Measurements from ENCODE around the gene ZNF195. TPM values are rescaled to one million over a fixed set of nuclear protein-coding genes. Genes with fewer than 3 reads are reported as not detected.
A peak's percentile ranks its signal among the peaks of the same experiment; 100 is the strongest.
"Not testable (repeated sequence)": the region's sequence is repeated elsewhere in the genome, so short reads cannot be mapped to it uniquely, and the experiment has no call there.

ZNF195 gene
- total RNA-seq, 4 donors from 2014 or later, result 14.4 to 22.4 (median 18.2) TPM

DNA sequence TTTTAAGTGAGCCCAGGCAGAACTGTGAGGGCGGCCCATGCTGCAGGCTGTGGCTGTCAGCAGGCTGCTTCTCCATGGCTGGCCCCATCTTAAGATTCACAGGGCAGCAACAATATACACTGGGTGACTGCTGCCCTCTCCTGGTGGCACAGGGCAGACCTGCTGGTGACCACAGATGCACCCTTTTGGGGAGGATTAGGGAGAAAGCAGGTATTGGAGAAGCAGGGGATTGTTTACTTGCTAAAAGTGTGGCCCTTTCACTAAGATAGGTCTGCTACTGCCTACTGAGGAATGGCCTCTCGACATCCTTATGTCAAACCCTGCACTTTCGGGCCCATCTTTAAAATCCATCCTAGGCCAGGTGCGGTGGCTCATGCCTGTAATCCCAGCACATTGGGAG is 38.1 kb upstream of the ZNF195 start:
- not testable (repeated sequence) for H3K9me3 ChIP-seq; H3K4me1 ChIP-seq; DNase-seq (ENCODE audit: low spot score in 2 of 2); H3K27me3 ChIP-seq; H3K4me3 ChIP-seq; H3K36me3 ChIP-seq; H3K27ac ChIP-seq
- WGBS, result 62% methylated on average over 4 of the region's 4 CpGs
- TF ChIP-seq, protein P1, sequence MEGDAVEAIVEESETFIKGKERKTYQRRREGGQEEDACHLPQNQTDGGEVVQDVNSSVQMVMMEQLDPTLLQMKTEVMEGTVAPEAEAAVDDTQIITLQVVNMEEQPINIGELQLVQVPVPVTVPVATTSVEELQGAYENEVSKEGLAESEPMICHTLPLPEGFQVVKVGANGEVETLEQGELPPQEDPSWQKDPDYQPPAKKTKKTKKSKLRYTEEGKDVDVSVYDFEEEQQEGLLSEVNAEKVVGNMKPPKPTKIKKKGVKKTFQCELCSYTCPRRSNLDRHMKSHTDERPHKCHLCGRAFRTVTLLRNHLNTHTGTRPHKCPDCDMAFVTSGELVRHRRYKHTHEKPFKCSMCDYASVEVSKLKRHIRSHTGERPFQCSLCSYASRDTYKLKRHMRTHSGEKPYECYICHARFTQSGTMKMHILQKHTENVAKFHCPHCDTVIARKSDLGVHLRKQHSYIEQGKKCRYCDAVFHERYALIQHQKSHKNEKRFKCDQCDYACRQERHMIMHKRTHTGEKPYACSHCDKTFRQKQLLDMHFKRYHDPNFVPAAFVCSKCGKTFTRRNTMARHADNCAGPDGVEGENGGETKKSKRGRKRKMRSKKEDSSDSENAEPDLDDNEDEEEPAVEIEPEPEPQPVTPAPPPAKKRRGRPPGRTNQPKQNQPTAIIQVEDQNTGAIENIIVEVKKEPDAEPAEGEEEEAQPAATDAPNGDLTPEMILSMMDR (IDR thresholded peaks at IDR 0.05), result peak; percentile 11 to 45

DNA sequence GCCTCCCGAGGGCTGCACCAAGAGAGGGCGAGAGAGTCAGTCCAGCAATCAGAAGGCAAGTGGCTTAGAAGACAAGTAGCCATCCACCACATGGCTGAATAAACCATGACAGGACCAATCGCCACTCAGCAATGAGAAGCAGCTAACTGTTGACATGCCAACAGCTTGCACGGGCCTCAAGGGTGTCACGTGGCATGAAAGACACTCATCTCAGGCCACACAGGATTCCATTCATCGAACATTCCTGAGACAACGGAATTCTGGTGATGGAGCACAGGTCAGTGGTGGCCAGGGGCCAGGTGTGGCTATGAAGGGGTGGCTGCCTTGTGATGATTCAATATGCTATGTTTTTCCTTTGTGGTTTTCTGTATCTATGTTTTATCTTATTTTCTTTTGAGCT is 36.4 kb upstream of the ZNF195 start:
- not testable (repeated sequence) for H3K27ac ChIP-seq; H3K9me3 ChIP-seq; H3K4me3 ChIP-seq; H3K36me3 ChIP-seq; H3K27me3 ChIP-seq; H3K4me1 ChIP-seq; DNase-seq (ENCODE audit: low spot score in 2 of 2)
- 96% methylated on average over 7 of the region's 7 CpGs for WGBS

DNA sequence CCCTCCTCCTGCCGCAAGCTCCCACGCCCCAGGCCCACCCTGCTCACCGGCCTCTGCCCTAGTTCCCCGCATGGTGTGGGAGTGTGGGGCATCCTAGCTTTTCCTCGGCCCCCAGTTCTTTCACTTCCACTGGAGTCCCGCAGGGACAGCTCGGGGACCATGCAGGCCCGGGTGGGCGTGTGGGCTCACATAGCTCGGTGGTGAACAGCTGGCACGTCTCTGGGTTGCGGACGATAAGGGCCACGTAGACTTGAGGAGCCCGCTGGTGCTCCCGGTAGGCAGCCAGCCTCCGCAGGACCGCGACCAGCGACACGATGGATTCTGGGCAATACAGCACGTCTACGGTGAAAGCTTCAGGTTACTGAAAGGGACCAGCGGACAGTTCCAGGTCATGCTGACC is 34.7 kb upstream of the ZNF195 start:
- not testable (repeated sequence) for H3K27ac ChIP-seq; H3K4me3 ChIP-seq; H3K27me3 ChIP-seq; H3K9me3 ChIP-seq; H3K4me1 ChIP-seq; DNase-seq (ENCODE audit: low spot score in 2 of 2); H3K36me3 ChIP-seq
- WGBS, result 90% methylated on average over 9 of the region's 24 CpGs

DNA sequence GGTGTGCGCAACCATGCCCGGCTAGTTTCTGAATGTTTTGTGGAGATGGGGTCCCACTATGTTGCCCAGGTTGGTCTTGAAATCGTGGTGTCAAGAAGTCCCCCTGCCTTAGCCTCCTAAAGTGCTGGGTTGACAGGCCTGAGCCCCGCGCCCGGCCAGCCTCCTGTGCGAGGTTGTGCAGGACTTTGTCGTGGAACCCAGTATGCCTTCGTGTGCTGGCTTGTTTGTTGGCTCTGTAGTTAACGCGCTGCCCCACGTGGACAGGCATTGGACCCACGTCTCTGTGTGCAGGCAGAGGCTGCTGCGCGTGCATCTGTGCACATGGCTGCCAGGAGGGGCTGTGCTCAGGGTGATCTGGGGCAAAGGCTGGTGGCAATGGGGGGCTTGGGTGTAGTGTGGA is 33.9 kb upstream of the ZNF195 start:
- TF ChIP-seq POLR2A (IDR thresholded peaks at IDR 0.05) (no peak), EP300 (IDR thresholded peaks at IDR 0.05) (no peak), POLR2AphosphoS5 (IDR thresholded peaks at IDR 0.05) (no peak)
- TF ChIP-seq, protein P1 (IDR thresholded peaks at IDR 0.05), result no peak
- Histone ChIP-seq H3K4me1 (peaks cover 2% of the 10 kb centered on the region), H3K4me3 (no peak overlapping the region), H3K27ac (no peak overlapping the region), H3K27me3 (no peaks in the 10 kb centered on the region), H3K9me3 (no peaks in the 10 kb centered on the region), H3K36me3 (no peaks in the 10 kb centered on the region)
- no peak for DNase-seq (ENCODE audit: low spot score in 2 of 2)
- WGBS, result 67% methylated on average over 7 of the region's 15 CpGs

DNA sequence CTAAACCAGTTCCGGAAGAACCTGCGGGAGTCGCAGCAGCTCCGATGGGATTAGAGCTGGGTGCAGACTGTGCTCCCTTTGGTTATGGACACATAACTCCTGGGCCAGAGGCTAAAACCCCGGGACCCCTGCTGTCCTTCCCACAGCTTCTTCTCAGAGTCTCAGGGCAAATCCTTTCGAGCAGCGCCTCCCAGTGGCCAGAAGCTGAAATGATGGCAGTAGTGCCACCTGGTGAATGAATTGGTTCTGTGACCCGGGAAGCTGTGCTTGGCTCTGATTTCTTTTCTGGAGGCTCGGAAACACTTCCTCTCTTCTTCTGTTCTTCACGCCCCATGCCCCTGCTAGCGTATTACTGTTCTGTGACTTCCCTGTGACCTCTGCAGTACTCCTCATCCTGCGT is 29.8 kb upstream of the ZNF195 start:
- not testable (repeated sequence) for H3K27me3 ChIP-seq; H3K4me3 ChIP-seq; H3K36me3 ChIP-seq; H3K27ac ChIP-seq; H3K9me3 ChIP-seq; H3K4me1 ChIP-seq; DNase-seq (ENCODE audit: low spot score in 2 of 2)
- 27% methylated on average over 12 of the region's 12 CpGs for WGBS
- TF ChIP-seq, protein P1 (IDR thresholded peaks at IDR 0.05), result peak; percentile 57 to 73

DNA sequence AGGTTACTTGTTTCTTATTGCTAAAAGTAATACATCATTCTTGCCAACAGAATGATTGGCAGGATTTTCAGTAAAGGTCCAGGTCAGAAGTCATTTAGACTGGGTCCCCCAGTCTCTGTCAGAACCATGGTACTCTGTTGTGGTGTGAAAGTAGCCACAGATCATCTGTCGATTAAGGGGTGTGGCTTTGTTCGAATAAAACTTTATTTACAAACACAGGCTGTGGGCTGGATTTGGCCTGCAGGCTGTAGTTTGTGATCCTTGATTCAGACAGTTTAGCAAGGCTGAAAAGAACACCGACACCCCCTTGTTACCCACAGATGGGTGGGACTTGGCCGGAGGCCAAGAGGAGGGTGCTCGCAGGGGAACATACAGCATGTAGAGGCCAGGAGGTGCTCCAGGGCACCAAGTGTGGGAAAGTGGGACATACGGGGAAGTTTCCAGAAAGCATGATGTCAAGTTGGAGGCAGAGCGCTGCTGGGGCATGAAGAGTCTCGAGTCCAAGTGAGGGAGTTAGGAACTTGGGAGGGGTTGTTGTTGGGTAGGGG is 29.2 kb upstream of the ZNF195 start:
- not testable (repeated sequence) for DNase-seq (ENCODE audit: low spot score in 2 of 2); H3K4me3 ChIP-seq; H3K36me3 ChIP-seq; H3K4me1 ChIP-seq; H3K9me3 ChIP-seq; H3K27me3 ChIP-seq; H3K27ac ChIP-seq
- 47% methylated on average over 8 of the region's 8 CpGs for WGBS

DNA sequence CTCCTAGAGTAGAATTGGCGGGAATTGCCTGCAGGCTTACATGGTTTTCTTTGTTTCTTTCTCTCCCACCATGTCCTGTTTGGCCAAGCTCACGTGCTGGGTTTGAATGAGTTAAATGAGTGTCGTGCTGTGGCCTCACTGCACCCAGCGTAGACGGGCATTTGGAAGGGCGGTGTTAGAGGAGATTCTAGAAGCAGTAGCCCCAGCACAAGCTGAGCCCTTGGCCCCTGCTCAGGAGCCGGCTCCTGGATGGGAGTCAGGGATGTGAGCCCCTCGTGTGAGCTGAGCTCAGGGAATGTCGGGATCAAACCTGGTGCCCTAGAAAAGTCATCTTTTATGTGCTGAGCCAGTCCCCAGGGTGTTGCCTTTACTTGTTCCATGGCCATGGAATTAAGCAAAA is 28.0 kb upstream of the ZNF195 start:
- H3K9me3 ChIP-seq; H3K36me3 ChIP-seq; DNase-seq (ENCODE audit: low spot score in 2 of 2); H3K4me1 ChIP-seq; H3K4me3 ChIP-seq; H3K27ac ChIP-seq; H3K27me3 ChIP-seq: not testable (repeated sequence)
- 83% methylated on average over 9 of the region's 9 CpGs for WGBS

DNA sequence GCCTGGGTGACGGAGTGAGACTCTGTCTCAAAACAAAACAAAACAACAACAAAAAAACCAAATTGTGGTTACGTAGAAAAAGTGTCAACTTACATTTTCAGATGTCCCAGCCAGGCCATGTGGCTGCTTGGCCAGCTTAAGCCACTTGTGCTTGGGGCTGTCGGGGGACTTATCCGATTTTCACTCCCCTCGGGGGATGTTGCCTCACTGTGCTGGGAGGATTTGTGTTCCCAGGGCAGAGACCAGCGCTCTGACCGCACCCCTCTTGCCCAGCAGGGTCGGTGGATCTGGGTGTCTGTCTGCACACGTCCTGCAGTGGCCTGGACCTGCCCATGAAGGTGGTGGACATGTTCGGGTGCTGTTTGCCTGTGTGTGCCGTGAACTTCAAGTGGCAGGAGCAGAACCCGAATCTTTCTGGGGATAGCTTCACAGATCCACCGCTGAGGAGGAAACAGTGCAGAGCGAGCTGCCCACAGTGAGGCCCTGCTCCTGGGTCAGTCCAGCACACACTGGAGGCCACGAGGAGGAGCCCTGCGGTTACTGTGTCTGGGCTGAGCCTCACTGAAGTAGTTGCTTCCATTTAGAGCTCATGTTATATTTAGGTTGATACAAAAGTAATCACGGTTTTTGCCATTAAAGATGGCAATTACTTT is 27.4 kb upstream of the ZNF195 start:
- H3K27me3 ChIP-seq; H3K27ac ChIP-seq; H3K4me1 ChIP-seq; H3K36me3 ChIP-seq; DNase-seq (ENCODE audit: low spot score in 2 of 2); H3K9me3 ChIP-seq; H3K4me3 ChIP-seq: not testable (repeated sequence)
- WGBS, result 78% methylated on average over 13 of the region's 17 CpGs

DNA sequence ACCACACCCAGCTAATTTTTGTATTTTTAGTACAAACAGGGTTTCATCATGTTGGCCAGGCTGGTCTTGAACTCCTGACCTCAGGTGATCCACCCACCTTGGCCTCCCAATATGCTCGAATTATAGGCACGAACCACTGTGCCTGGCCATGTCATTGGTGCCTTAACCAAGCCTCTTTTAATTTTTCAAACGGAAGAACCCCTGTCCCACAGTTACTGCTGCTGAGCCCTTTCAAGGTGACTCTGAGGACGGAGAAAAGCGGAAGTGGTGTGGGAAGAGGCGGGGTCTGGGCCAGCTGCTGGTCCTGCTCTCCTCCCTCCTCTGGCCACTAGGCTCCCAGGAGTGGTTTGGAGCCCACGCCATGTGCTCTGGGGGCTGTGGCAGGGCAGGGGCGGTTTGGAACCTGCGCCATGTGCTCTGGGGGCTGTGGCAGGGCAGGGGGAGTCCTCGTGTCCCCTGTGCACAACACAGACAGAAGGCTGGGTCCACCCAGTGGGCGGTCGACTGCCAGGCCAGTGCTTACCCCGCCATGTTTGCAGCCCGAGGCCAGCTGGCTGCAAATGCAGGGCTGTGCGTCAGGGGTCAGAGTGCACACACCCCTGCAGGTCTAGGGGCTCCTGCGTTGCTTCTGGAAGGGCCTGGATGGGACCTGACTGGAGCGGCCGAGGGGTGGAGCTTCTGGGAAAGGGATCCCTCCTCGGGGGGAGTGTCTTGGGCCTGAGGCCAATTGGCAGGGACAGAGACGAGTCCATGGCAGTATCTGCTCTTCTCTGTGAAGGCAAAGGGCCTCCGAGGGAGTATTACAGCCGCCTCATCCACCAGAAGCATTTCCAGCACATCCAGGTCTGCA is 25.4 kb upstream of the ZNF195 start:
- 78% methylated on average over 17 of the region's 22 CpGs for WGBS
- DNase-seq (ENCODE audit: low spot score in 2 of 2); H3K27me3 ChIP-seq; H3K4me1 ChIP-seq; H3K4me3 ChIP-seq; H3K9me3 ChIP-seq; H3K36me3 ChIP-seq; H3K27ac ChIP-seq: not testable (repeated sequence)

DNA sequence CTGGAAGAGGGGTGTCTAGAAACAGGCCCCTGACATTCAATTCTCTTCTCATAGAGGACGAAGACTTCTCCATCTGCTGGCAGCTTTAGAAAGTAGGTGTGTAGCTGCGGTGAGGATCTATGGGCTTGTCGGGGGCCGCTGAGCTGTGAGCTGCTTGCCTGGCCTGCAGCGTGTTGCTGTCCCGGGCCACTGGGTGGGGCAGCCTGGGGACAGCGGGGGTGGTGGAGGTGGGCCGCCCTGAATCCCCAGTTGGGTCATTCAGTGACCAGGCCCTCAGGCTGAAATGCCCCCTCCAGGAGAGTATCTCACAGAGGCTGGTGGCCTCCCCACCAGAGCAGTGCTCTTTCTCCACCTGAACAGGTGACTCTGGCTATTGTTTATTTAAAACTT is 23.9 kb upstream of the ZNF195 start:
- H3K4me1 ChIP-seq; H3K9me3 ChIP-seq; H3K36me3 ChIP-seq; H3K27ac ChIP-seq; DNase-seq (ENCODE audit: low spot score in 2 of 2); H3K4me3 ChIP-seq; H3K27me3 ChIP-seq: not testable (repeated sequence)
- 98% methylated on average over 7 of the region's 8 CpGs for WGBS

Measured in suprapubic skin (tissue), 4 donors.